Smooth muscle cell (in vitro differentiated cells): ENCODE results near the gene ANO9. TPM values are rescaled to one million over a fixed set of nuclear protein-coding genes. Genes with fewer than 3 reads are reported as not detected.

Experiments
- DNase-seq: peaks from one replicate; lab custom pipeline; 2025; ENCODE audit not compliant: unreplicated experiment; lab: John Stamatoyannopoulos, UW
- H2AFZ ChIP-seq: fragments of 200-600 bp; sonication (generic); 2 replicates; pipeline ENCODE4 v1.6.0; 2016; ENCODE audit warnings: antibody characterized with exemption, low read depth, mild to moderate bottlenecking
- H3F3A ChIP-seq: fragments of 200-600 bp; sonication (generic); 2 replicates; pipeline ENCODE4 v1.6.0; 2017; ENCODE audit warnings: antibody characterized with exemption, low read depth
- H3K27ac ChIP-seq: fragments of 200-600 bp; sonication (generic); 2 replicates; pipeline ENCODE4 v1.5.1; 2016; ENCODE audit warnings: low read depth, mild to moderate bottlenecking
- H3K27me3 ChIP-seq: fragments of 200-600 bp; sonication (generic); 2 replicates; pipeline ENCODE4 v1.6.1; 2016; ENCODE audit warnings: low read depth, mild to moderate bottlenecking
- H3K36me3 ChIP-seq: fragments of 200-600 bp; sonication (generic); 2 replicates; pipeline ENCODE4 v1.5.1; 2016; ENCODE audit warnings: low read depth
- H3K4me1 ChIP-seq: fragments of 200-600 bp; sonication (generic); 2 replicates; pipeline ENCODE4 v1.5.1; 2016; ENCODE audit warnings: low read depth
- H3K4me2 ChIP-seq: fragments of 200-600 bp; sonication (generic); 2 replicates; pipeline ENCODE4 v1.6.0; 2016; ENCODE audit warnings: mild to moderate bottlenecking
- H3K4me3 ChIP-seq: fragments of 200-600 bp; sonication (generic); 2 replicates; pipeline ENCODE4 v1.5.1; 2016; ENCODE audit warnings: mild to moderate bottlenecking
- H3K79me2 ChIP-seq: fragments of 200-600 bp; sonication (generic); 2 replicates; pipeline ENCODE4 v1.6.0; 2016; ENCODE audit warnings: low read depth, mild to moderate bottlenecking
- H3K9ac ChIP-seq: fragments of 200-600 bp; sonication (generic); 2 replicates; pipeline ENCODE4 v1.6.0; 2016; ENCODE audit warnings: low read depth
- H3K9me3 ChIP-seq: fragments of 200-600 bp; sonication (generic); replicated peaks from 2 replicates; pipeline ENCODE4 v1.5.1; 2016; ENCODE audit warnings: low read depth
- H4K20me1 ChIP-seq: fragments of 200-600 bp; sonication (generic); 2 replicates; pipeline ENCODE4 v1.6.0; 2016; ENCODE audit warnings: low read depth
- CTCF ChIP-seq: fragments of 200-600 bp; sonication (generic); IDR thresholded peaks from 2 replicates; pipeline ENCODE4 v1.5.1; 2017; ENCODE audit warnings: borderline replicate concordance, mild to moderate bottlenecking, antibody characterized with exemption; ENCODE audit not compliant: insufficient read depth, poor library complexity, severe bottlenecking
- WGBS: methylation state at CpG from one replicate; pipeline ENCODE4 v1.1.7; 2016; ENCODE audit warnings: low lambda C conversion rate; 5-methylcytosine and 5-hydroxymethylcytosine counted together
- polyA plus RNA-seq: library from polyadenylated mRNA; unstranded; fragments of >200 nt; fragmentation: Nextera tagmentation; extraction: Ambion mirVana; gene quantifications from 2 replicates; pipeline ENCODE4 v1.2.1, GENCODE V29; 2016
- total RNA-seq: library from RNA; depleted of rRNA; stranded (reverse); fragments of >200 nt; gene quantifications from 2 replicates; pipeline ENCODE4 v1.2.3, GENCODE V29; 2014

ANO9 gene
- total and polyA plus RNA-seq, 2 experiments from 2014 or later, result 0.67 to 1.5 TPM

DNA sequence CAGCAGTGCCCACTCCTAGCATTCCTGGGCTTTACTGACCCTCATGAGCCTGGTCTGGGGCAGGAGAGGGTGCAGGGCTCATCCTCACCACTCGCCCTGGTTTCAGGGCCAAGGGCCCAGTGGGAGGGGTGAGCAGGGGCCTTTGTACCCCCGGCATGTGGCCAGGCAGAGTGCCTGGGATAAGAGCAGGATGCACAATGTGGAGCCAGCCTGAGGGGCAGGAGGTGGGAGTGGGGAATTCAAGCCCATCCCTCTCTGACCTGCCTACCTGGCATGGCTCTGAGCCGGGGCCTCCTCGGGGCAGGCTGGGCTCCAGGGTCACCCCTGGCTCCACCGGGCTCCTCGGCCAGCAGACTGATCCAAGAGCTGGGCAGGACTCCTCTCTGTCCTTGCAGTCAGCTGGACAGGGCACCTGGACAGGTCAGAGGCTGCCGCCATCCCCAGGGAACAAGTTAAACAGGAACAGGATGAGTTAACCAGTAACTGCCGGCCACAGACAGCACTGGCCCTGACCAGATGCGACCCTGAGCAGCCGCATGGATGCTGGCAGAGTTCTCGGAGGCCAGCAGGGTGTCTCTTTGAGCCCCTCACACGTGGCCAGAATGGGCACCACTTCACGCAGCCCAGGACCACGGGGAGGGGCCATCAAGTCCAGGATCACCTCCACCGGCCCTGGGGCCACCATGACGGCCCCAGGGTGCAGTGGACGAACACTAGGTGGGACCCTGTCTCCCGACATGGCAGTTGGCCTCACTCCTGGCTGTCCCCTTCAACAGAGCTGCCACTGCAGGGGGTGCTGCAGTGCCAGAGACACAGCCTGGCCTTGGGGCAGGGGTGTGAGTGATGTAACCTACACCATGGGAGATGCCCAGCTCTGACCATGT, 32.0 kb downstream of the ANO9 start:
- H3K4me3 ChIP-seq, result no peak overlapping the region
- no peaks in the 10 kb centered on the region for H3K9me3 ChIP-seq
- H3K4me1 ChIP-seq, result no peaks in the 10 kb centered on the region
- no peaks in the 10 kb centered on the region for H4K20me1 ChIP-seq
- no peak overlapping the region for H3K9ac ChIP-seq
- H3K79me2 ChIP-seq, result no peaks in the 10 kb centered on the region
- DNase-seq, result no peak
- H3F3A ChIP-seq, result no peaks in the 10 kb centered on the region
- H3K27ac ChIP-seq, result no peak overlapping the region
- WGBS, result 77% methylated on average over 18 of the region's 18 CpGs
- H3K27me3 ChIP-seq, result no peaks in the 10 kb centered on the region
- no peaks in the 10 kb centered on the region for H3K36me3 ChIP-seq
- no peak overlapping the region for H3K4me2 ChIP-seq
- TF ChIP-seq CTCF, result no peak
- no peak overlapping the region for H2AFZ ChIP-seq

GRCh38 chr11:409008-409599, 32.7 kb downstream of the ANO9 start:
- Histone ChIP-seq H3K4me2 (no peak overlapping the region), H4K20me1 (no peaks in the 10 kb centered on the region), H3K79me2 (no peaks in the 10 kb centered on the region), H3K4me3 (no peak overlapping the region), H3K27me3 (no peaks in the 10 kb centered on the region), H3K9ac (no peak overlapping the region), H3K4me1 (no peaks in the 10 kb centered on the region), H3K9me3 (no peaks in the 10 kb centered on the region), H3K27ac (no peak overlapping the region), H2AFZ (no peak overlapping the region), H3F3A (no peaks in the 10 kb centered on the region), H3K36me3 (no peaks in the 10 kb centered on the region)
- no peak for DNase-seq
- no peak for TF ChIP-seq CTCF
- 89% methylated on average over 7 of the region's 7 CpGs for WGBS

DNA sequence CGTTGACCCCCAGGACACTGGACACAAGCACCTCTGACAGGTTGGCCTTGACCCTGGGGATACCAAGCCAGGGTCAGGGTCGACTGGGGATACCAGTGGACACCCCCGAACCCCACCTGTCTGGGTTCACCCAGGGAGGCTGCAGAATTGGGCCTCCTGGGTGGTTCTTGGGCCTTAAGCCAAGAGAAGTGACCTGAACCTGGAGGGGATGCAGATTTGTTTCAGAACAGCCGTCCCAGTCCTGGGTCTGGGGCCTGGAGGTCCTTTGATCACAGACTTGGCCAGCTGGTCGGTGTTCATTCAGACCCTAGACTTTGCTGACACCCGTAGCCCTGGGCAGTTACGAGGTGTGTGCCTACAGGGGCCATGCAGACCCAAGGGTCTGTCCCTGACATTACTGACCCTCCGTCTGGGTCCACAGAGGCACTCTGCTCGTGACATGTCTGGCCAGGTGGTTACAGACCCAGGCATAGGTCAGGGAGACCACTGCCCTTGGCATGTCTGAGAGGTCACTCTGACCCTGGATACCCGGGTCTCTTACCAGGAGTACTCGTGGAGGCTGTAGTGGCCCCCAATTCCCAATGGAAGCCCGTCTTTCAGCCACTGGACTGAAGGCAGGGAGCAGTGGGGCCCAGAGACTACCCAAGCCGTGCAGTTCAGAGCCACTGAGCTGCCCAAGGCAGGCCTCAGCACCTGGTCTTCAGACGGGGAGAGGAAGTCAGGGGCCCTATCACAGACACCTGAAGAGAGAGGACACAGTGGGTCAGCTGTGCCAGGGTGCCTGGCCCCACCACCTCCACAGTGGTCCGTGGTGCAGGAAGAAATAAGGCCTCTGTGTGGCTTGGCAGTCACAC, 33.4 kb downstream of the ANO9 start:
- Histone ChIP-seq H3K36me3 (no peaks in the 10 kb centered on the region), H3K27ac (no peak overlapping the region), H3K4me1 (no peaks in the 10 kb centered on the region), H4K20me1 (no peaks in the 10 kb centered on the region), H3K79me2 (no peaks in the 10 kb centered on the region), H3K4me3 (no peak overlapping the region), H3F3A (no peaks in the 10 kb centered on the region), H3K9ac (no peak overlapping the region), H3K27me3 (no peaks in the 10 kb centered on the region), H3K9me3 (no peaks in the 10 kb centered on the region), H3K4me2 (no peak overlapping the region), H2AFZ (no peak overlapping the region)
- WGBS, result 93% methylated on average over 15 of the region's 15 CpGs
- DNase-seq, result no peak
- no peak for TF ChIP-seq CTCF
